Measurements from ENCODE around the gene RANGRF.

GRCh38 chr17:8338753-8339140, 50.3 kb downstream of the RANGRF start:
- TF ChIP-seq EZH2 (IDR thresholded peaks at IDR 0.05) (no peak), POLR2AphosphoS5 (IDR thresholded peaks at IDR 0.05; ENCODE audit: borderline replicate concordance, low read depth, low read length) (no peak), FOXP2 (optimal IDR thresholded peaks at IDR 0.05; ENCODE audit: control extremely low read depth, extremely low read length, insufficient read depth) (no peak)

Data from SK-N-MC (cell line).